ENCODE measurements around the gene RBP3. TPM values are rescaled to one million over a fixed set of nuclear protein-coding genes. Genes with fewer than 3 reads are reported as not detected.

RBP3 gene
- total and polyA plus RNA-seq, 9 donors, result not detected

- intact Hi-C loops (cut with DNase I), result no loop called here
- Histone ChIP-seq H3K9me3 (no peaks in the 10 kb centered on the region), H3K36me3 (no peaks in the 10 kb centered on the region), H3K4me3 (no peak overlapping the region), H3K4me1 (ENCODE audit: insufficient read depth) (no peaks in the 10 kb centered on the region), H3K27ac (no peak overlapping the region), H3K27me3 (no peaks in the 10 kb centered on the region)
- TF ChIP-seq CTCF (IDR thresholded peaks at IDR 0.05) (no peak), POLR2A (IDR thresholded peaks at IDR 0.05) (no peak), EP300 (IDR thresholded peaks at IDR 0.05) (no peak)
- 84 to 92% (median 91%) methylated on average over 6 of the region's 6 CpGs for WGBS, 3 donors
- DNase-seq, result peak in 1 of 5 donors; percentile 4
Measured at GRCh38 chr10:47372726-47373125, 24.6 kb downstream of the RBP3 start.

GRCh38 chr10:47374611-47375536 is 26.7 kb downstream of the RBP3 start:
- peak in 1 of 5 donors; percentile 8 for DNase-seq
- Histone ChIP-seq H3K27ac (no peak overlapping the region), H3K9me3 (no peaks in the 10 kb centered on the region), H3K4me3 (no peak overlapping the region), H3K27me3 (no peaks in the 10 kb centered on the region), H3K36me3 (no peaks in the 10 kb centered on the region), H3K4me1 (ENCODE audit: insufficient read depth) (no peaks in the 10 kb centered on the region)
- TF ChIP-seq EP300 (IDR thresholded peaks at IDR 0.05), result no peak
- TF ChIP-seq CTCF (IDR thresholded peaks at IDR 0.05), result no peak
- no peak for TF ChIP-seq POLR2A (IDR thresholded peaks at IDR 0.05)
- 15 to 21% (median 19%) methylated on average over 12 of the region's 12 CpGs for WGBS, 3 donors
- intact Hi-C loops (cut with DNase I), result no loop called here

GRCh38 chr10:47376522-47377220 is 28.5 kb downstream of the RBP3 start:
- DNase-seq, result peak in 1 of 5 donors; percentile 4
- Histone ChIP-seq H3K27me3 (no peaks in the 10 kb centered on the region), H3K9me3 (no peaks in the 10 kb centered on the region), H3K36me3 (no peaks in the 10 kb centered on the region), H3K4me1 (ENCODE audit: insufficient read depth) (no peaks in the 10 kb centered on the region), H3K4me3 (no peak overlapping the region), H3K27ac (no peak overlapping the region)
- no peak for TF ChIP-seq POLR2A (IDR thresholded peaks at IDR 0.05)
- intact Hi-C loops (cut with DNase I), result no loop called here
- 75 to 85% (median 85%) methylated on average over 10 of the region's 10 CpGs for WGBS, 3 donors

GRCh38 chr10:47378183-47378510 is 30.0 kb downstream of the RBP3 start:
- H3K4me1 ChIP-seq (ENCODE audit: insufficient read depth), result no peaks in the 10 kb centered on the region
- TF ChIP-seq POLR2A (IDR thresholded peaks at IDR 0.05), result no peak
- no peak for TF ChIP-seq EP300 (IDR thresholded peaks at IDR 0.05)
- no peak for TF ChIP-seq CTCF (IDR thresholded peaks at IDR 0.05)
- H3K36me3 ChIP-seq, result no peaks in the 10 kb centered on the region
- peak in 1 of 5 donors; percentile 1 for DNase-seq
- intact Hi-C loops (cut with DNase I), result no loop called here
- no peaks in the 10 kb centered on the region for H3K27me3 ChIP-seq
- WGBS, 3 donors, result 88 to 97% (median 91%) methylated on average over 4 of the region's 4 CpGs
- H3K9me3 ChIP-seq, result no peaks in the 10 kb centered on the region
- no peak overlapping the region for H3K4me3 ChIP-seq
- no peak overlapping the region for H3K27ac ChIP-seq

All from ovary (tissue), 9 donors.